Chondrocyte (in vitro differentiated cells): Measurements from ENCODE around the gene ANKFN1. TPM values are rescaled to one million over a fixed set of nuclear protein-coding genes. Genes with fewer than 3 reads are reported as not detected.

Source experiments
- DNase-seq: peaks from one replicate; pipeline ENCODE4 v3.0.0; 2021; ENCODE audit warnings: mixed read lengths, low spot score
- H3K27ac Mint-ChIP-seq: one replicate; pipeline ENCODE4 v1.8.0; 2021; ENCODE audit warnings: mild to moderate bottlenecking, moderate library complexity, mixed read lengths; ENCODE audit not compliant: unreplicated experiment
- H3K27me3 Mint-ChIP-seq: 2 replicates; pipeline ENCODE4 v1.8.0; 2021; ENCODE audit warnings: low read depth, mixed read lengths
- H3K36me3 Mint-ChIP-seq: 2 replicates; pipeline ENCODE4 v1.8.0; 2021; ENCODE audit warnings: low read depth, mixed read lengths
- H3K4me1 Mint-ChIP-seq: 2 replicates; pipeline ENCODE4 v1.8.0; 2021; ENCODE audit warnings: low read depth, mild to moderate bottlenecking, mixed read lengths
- H3K4me3 Mint-ChIP-seq: one replicate; pipeline ENCODE4 v1.8.0; 2021; ENCODE audit warnings: mild to moderate bottlenecking, moderate library complexity, mixed read lengths; ENCODE audit not compliant: unreplicated experiment
- H3K9me3 Mint-ChIP-seq: 2 replicates; pipeline ENCODE4 v1.8.0; 2021; ENCODE audit warnings: low read depth, mixed read lengths
- CTCF ChIP-seq: fragments of 200-600 bp; sonication (generic); IDR thresholded peaks from 2 replicates; pipeline ENCODE4 v1.5.0; 2021; ENCODE audit warnings: antibody characterized with exemption, mild to moderate bottlenecking, moderate library complexity
- total RNA-seq: library from RNA; stranded (reverse); gene quantifications from 3 replicates; pipeline ENCODE4 v1.2.1, GENCODE V29; 2021

ANKFN1 gene
- total RNA-seq, 1 donor from 2014 or later = not detected

- Mint-ChIP-seq H3K4me3 (no peak overlapping the region), H3K27me3 (peaks cover 18% of the 10 kb centered on the region), H3K27ac (no peak overlapping the region), H3K4me1 (no peaks in the 10 kb centered on the region), H3K36me3 (no peaks in the 10 kb centered on the region), H3K9me3 (no peaks in the 10 kb centered on the region)
- no peak for TF ChIP-seq CTCF
- no peak for DNase-seq
Measured at GRCh38 chr17:56146534-56146933, 6.7 kb upstream of the ANKFN1 start.

GRCh38 chr17:56148333-56148732, 4.9 kb upstream of the ANKFN1 start:
- Mint-ChIP-seq H3K9me3 (no peaks in the 10 kb centered on the region), H3K4me1 (no peaks in the 10 kb centered on the region), H3K27ac (no peak overlapping the region), H3K36me3 (no peaks in the 10 kb centered on the region), H3K4me3 (no peak overlapping the region), H3K27me3 (peaks cover 14% of the 10 kb centered on the region)
- DNase-seq = no peak
- TF ChIP-seq CTCF = no peak

GRCh38 chr17:56149266-56150036, 3.8 kb upstream of the ANKFN1 start:
- no peak for TF ChIP-seq CTCF
- no peaks in the 10 kb centered on the region for H3K36me3 Mint-ChIP-seq
- DNase-seq = no peak
- H3K4me3 Mint-ChIP-seq = no peak overlapping the region
- no peaks in the 10 kb centered on the region for H3K4me1 Mint-ChIP-seq
- no peaks in the 10 kb centered on the region for H3K9me3 Mint-ChIP-seq
- H3K27ac Mint-ChIP-seq = no peak overlapping the region
- H3K27me3 Mint-ChIP-seq = peaks cover 13% of the 10 kb centered on the region

GRCh38 chr17:56150649-56151048, 2.6 kb upstream of the ANKFN1 start:
- no peaks in the 10 kb centered on the region for H3K36me3 Mint-ChIP-seq
- no peaks in the 10 kb centered on the region for H3K9me3 Mint-ChIP-seq
- no peak overlapping the region for H3K4me3 Mint-ChIP-seq
- H3K27ac Mint-ChIP-seq = no peak overlapping the region
- no peak for TF ChIP-seq CTCF
- no peaks in the 10 kb centered on the region for H3K4me1 Mint-ChIP-seq
- no peak for DNase-seq
- peaks cover 13% of the 10 kb centered on the region for H3K27me3 Mint-ChIP-seq

- no peak overlapping the region for H3K27ac Mint-ChIP-seq
- H3K36me3 Mint-ChIP-seq = no peaks in the 10 kb centered on the region
- TF ChIP-seq CTCF = no peak
- H3K27me3 Mint-ChIP-seq = peaks cover 2% of the 10 kb centered on the region
- H3K4me3 Mint-ChIP-seq = no peak overlapping the region
- DNase-seq = no peak
- no peaks in the 10 kb centered on the region for H3K9me3 Mint-ChIP-seq
- no peaks in the 10 kb centered on the region for H3K4me1 Mint-ChIP-seq
Measured at GRCh38 chr17:56157845-56158244, 4.6 kb downstream of the ANKFN1 start.
